NCI-H1436 (cell line): ENCODE measurements around the gene YPEL1.

Experiments used
- DNase-seq: peaks from one replicate; lab custom pipeline; 2025; lab: John Stamatoyannopoulos, UW

The YPEL1 gene, protein sequence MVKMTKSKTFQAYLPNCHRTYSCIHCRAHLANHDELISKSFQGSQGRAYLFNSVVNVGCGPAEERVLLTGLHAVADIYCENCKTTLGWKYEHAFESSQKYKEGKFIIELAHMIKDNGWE

DNA sequence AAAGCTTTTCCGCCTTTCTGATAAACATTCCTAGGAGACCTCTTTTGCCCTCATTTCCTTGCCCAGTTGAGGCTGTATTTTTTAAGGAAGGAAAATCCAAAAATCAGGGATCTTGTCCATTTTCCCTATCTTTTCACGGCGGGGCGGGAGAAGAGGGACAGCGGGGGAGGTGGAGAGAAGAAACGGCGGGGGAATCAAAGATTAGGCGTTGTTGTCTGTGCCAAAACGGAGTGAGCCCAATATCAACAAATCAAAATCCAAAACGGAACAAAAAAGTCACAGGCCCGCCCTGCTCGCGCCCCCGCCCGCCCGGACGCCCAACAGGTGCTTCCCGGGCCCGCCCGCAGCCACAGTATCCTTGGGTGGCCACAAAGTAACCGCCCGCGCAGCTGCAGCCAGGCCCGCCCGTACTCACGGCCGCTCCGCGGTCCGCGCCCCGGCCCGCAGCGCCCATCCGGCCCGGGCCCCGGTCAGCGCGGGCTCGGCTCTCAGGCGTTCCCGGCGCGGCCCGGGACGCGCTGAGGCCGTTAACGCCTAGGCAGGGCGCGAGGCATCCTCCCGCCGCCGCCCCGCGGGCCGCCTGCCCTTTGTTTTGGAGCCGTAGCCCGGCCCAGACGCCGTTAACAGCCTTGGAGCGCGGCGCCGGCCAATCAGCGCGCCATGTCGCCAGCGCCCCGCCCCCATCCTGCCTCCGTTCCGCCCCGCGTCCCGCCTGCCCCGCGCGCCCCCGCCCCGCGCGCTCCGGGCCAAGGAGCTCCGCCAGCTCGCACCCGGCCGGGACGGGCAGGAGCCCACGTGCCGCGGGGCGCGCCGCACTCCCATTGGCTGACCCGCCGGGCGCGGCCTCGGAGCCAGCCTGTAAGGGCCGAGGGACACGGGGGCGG lies at the start of gene YPEL1:
Gene YPEL1, minus strand, starts transcription at position 595 of the 884 bp plus-strand sequence. CDS start 25,050 bp downstream, outside the sequence.
- DNase-seq: peak; percentile 89

DNA sequence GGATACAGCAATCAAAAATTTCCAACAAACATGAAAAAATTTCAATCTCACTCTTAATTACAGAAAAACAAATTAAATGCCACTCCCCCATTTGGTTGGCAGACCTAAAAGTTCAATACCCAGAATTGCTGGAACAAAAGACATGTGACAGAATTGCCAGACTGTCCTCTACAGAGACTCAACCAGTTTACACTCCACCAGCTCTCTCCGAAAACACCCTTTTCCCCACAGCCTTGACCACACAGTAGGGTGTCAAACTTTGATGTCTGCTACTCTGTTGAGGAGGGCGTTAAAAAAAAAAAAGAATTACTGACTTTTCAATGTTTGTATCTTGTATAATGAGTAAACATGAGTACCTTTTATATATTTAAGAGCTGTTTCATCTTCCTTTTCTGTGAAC lies 44.7 kb upstream of the YPEL1 start:
- DNase-seq: no peak

DNA sequence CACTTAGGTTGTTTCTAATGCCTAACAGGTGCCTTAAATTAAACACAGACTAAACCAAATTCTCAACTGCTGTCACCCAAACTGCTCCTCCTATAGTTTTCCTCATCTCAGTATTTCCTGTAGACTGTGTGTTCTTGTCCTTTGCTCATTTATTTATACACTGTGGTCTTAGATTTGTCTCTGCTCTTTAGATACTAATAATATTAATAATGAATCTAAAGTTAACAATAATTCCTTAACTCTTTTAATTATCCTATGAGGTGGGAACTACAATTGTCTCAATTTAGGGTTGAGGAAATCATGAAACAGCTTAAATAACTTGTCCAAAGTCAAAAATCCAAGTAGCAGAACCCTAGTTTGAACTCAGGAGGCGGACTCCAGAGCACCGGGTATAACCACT lies 43.9 kb upstream of the YPEL1 start:
- DNase-seq: no peak

DNA sequence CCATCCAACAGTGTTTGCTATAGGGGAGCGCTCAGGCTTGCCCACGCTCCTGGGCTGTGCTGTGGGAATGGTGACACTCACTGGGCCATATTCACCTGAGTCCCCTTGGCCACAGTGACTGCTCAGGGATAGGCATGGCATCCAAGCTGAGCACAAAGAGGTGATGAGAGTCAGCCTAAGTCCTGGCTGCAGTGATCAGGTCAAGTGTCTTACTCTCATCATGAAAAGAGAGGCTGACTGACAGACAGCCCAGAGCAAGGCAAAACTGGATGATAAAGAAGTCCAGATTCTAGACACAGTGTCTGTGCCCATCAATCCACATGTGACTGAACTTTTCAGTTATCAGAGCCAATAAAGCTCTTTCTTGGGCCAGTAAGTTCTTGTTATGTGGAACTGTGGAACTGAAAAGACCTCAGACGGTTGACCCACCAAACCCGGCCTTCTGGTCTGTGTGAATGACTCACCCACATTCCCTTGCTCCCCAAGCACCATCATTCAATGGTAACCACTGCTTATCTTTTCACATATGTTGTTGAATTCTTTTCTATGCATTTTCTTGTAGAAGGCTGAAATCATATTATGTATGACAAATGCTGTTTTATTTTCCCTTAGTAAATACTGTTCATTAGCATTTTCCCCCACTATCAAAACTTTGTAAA lies 43.2 kb upstream of the YPEL1 start:
- no peak for DNase-seq

DNA sequence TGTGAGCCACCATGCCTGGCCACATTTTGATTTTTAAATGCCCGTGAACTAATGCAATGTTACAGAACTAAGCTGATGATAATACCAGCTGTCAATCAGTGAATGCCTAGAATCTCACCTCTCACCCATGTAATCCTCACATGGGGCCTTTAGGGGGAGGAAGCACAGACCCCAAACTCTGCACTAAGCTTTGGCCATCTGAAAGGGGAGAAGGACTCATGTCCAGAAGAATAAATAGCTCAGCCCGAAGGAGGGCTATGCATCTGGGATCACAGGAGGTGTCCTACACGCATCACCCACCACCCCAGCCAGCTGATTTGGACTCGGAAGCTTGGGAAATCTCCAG lies 36.0 kb upstream of the YPEL1 start:
- no peak for DNase-seq

DNA sequence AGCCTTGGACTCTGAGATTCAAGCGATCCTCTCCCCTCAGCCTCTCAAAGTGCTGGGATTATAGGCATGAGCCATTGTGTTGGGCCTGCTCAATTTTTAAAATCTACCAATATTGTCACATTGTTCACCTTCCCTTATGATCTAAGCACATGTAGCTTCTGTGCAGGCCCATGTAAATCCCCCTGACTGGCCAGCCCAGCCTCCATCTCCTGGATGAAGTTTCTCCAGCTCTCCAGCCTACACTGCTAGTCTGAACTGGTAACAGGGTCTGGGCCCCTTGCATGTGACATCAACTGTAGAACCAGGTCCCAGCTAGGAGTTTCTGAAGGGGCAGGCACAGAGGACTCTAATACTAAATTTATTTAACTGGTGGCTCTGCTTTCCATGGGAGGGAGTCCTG lies 32.8 kb upstream of the YPEL1 start:
- DNase-seq: no peak

DNA sequence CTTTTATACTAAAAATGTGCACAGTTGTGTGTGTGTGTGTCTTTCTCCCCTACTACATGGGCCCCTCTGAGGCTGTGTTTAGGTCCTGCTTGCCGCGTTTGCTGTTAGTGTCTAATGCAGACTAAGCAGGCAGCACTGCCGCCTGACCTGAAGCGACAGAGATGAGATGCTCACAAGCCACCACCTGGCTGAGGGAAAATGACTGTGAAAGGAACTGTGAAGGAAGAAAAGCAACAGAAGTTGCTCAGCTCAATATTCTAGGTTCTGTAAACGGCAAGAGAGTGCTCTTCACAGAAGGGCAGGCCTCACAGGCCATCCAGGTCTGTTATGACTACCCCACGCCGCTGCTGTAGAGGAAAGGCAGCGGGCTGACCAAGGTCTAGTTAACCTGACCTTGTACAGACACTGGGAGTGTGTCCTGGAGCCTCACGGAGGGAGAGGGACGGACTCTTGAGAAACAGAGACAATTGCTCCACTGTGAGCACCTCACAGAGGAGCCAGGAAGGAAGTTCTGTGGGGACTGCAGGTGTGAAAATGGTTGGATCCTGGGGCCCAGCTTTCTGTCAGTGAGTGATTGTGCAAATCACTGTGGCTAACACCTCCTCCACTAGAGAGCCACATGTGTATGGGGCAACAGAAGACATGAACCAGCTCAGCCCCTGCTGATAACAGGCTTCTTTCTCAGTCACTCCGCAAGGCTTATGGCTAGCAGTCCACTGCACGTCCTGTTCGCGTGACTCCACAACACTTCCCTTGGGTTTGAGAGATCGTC lies 31.3 kb upstream of the YPEL1 start:
- DNase-seq: no peak

DNA sequence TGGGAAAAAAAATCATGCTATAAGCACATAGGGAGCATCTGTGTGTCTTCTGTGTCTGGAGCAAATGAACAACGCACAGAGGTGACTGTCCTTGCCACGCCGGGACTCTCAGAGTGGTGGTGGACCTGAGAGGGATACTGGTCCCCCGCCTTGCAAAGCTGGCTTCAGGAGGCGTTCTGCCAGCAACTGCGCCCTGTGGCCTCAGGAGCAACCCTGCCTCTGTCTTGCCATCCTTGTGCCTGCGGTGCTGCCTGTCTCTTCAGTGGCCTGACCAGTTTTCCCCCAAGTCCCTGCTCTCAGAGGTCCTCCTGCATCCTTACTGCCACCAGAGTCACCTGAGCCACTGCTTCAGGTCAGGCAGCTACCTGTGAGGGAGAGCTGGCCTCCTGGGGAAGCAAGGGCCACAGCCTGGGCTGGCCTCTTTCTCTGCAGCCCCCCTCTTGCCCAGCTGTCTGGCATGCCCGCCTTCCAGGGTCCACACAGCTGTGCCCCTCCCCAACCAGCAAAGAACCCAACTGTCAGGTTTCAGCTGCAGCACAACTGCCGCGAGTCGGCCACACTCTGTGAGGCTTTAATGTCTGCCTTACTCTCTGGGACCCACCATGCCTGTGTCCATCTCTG lies 30.4 kb upstream of the YPEL1 start:
- DNase-seq: no peak

DNA sequence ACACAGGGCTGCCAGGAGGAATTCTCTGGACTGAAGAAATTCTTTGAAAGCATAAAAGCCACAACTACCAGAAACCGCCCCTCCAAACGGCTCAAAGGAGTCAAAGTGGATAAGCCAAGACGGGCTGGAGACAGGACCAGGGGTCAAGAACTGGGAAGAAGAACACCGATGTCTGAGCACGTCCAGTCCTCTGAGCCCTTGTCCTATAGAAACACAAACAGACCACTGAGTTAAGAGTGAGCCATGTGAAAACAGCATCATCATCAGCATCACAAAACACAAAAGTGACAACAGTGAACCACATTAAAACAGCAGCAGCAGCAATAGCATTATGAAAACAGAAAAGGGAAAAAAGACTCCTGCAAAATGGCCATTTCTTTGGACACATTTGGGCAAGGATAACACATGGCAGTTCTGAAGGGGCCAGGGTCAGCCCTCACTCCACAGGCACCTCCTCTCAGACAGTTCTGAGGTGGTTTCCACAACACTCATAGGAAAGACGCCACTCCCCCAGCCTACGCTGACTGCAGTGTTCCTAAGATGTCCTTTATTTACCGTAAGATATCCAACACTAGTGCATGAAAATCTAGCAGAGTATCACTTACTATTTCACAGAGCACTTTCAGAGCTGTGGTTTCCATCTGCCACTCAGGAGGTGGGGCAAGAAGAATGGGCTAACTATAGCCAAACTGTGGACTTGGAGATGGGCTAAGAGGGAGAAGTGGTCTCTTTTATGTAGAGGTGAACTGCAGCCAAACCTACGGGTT lies 28.6 kb upstream of the YPEL1 start:
- no peak for DNase-seq

DNA sequence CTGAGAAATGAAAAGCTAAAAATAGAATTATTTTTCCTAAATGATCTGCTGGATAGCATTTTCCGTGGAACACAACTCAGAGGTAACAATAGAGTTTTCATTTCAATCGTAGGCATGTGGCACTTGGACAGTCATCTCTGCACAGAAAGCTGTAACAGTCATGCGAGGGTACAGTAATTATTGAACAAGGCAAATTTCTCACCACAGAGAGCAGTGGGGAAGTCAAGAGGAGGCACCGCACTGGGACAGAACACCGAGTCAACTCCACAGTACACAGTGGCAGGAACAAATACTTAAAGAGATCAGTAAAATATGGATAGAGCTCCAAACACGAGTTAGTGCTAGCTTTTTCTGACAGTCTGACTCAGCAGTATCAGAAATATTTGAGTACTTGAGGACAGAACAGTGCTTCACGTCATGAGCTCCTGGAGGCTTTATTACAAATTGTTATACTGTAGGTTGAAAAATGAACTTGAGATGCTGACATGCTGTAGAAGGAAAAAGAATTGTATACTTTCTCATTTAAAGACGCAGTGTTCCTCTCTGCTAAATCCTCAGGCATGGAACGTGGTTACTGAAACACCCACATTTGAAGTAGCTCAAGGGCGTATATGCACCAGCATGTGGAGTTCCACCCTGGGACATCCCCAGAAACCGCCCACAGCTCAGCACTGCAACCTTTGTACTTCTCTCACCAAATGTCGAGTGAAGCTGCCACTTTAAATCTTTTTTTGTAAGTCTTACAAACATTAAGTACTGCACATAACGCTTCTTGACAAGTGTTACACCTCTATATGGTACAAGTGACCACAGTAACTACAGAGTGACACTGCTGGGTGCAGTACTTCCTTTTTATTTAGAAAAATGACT lies 27.4 kb upstream of the YPEL1 start:
- no peak for DNase-seq

DNA sequence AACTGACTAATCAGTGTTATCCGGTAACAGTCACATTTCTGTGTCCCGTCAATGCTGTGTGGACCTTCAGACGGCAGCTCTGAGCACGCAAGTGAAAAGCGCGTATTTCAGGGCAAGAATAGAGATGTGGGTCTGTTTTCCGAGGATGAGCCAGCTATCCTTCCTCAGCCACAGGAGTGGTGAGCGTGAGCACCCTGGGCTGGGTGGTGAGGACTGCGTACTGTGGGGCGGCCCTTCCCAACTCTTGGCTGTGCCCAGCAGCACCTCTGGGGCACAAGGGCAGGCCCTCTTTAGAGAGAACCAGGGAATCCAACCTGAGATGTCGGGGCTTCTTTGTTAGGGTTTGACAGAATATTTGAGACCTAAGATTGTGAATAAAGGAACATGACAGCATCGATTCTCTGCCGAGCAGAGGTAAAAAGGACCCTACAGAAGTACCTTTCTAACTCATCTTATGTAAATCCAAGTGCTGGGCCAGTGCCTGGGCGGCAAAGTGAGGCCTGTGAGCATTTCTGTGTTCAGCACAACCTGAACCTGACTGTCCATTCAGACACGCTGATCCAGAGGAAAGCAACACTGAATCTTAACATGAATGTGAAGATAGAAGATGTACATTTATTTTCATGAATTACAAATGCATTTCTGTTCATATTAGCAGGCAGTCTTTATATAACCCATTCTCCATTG lies 26.5 kb upstream of the YPEL1 start:
- DNase-seq: no peak

DNA sequence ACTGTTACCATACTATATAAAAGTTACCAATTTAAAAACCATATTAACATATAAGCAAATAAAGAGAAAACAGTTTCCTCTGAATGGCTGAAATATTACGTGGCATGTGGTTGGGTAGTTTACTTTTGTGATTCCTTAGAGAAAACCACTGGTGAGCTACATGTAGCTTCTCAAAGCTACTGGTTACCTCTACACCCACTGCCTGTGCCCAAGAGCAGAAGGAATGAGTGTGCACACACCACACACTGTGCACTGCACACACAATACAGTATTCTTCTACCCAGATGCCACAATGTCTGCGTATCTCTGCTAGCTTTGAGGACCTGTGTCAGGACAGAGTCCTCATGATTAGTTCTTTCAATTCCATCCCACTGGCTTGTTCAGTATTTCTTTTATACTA lies 25.5 kb upstream of the YPEL1 start:
- no peak for DNase-seq

DNA sequence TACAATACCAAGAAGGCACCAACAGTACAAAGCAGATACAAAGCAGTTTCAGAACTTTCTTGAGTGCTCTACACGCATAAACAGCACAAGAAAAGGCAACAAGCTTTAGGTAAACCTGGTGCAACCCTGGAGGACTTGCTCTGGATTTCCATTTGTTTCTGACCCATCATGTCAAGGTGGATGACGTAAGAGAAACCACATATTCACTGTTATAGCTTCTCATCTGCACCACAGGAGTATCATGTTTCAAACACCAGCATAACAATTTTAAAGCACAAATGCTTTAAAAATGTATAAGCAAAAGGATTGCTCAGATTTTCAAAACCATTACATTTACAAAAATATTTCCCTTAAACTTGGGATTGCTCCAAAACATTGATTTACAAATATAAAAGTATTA lies 25.0 kb upstream of the YPEL1 start:
- DNase-seq: no peak

DNA sequence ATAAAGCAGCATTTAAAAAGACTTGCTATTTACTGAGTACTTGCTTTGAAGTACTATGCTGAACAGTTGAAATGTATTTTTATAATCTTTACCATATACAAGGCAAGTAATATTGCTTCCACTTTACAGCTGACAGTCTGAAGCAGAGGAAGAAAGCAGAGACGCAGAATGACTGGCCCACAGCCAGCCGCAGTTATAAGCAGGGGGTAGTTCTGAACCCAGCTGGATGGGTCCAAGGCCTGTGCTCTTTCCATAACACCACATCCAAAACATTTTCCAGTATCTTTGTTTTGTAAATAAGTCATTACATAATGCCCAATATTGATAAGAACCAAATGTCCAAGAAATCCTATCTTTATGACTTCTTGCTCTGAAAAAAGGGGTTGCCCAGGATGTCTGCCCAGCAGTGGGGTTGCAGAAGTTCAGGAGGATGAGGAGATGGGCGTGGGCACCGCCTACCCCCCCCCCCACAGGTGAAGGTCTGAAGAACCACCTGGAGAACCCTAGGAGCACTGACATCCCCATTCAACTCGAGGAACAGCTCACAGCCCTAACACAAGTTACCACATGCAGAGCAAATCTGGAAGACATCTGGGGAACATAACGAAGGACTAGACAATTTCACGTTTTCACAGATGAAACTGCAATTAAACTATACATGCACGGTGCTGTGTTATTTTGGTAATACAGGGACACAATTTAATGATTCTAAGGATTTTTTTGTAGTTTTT lies 24.2 kb upstream of the YPEL1 start:
- DNase-seq: no peak

DNA sequence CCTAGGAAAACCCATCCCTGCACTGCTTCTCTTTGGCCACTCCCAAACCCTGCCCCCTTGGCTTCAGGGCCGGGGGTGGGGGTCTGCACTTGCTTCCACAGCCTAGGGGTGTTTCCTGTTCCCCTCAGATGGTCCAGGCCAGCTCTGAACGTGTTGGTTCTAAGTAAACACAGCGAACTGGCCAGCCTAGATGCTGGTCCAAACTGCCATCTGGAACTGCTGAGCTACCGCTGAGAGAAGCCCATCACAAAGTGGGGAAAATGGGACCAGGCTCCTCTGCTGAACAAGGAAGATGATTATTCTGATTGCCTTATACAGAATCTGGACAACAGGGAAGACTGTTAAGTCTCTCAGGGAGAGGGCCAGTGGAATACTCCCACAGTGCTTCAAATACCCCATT lies 23.5 kb upstream of the YPEL1 start:
- no peak for DNase-seq

DNA sequence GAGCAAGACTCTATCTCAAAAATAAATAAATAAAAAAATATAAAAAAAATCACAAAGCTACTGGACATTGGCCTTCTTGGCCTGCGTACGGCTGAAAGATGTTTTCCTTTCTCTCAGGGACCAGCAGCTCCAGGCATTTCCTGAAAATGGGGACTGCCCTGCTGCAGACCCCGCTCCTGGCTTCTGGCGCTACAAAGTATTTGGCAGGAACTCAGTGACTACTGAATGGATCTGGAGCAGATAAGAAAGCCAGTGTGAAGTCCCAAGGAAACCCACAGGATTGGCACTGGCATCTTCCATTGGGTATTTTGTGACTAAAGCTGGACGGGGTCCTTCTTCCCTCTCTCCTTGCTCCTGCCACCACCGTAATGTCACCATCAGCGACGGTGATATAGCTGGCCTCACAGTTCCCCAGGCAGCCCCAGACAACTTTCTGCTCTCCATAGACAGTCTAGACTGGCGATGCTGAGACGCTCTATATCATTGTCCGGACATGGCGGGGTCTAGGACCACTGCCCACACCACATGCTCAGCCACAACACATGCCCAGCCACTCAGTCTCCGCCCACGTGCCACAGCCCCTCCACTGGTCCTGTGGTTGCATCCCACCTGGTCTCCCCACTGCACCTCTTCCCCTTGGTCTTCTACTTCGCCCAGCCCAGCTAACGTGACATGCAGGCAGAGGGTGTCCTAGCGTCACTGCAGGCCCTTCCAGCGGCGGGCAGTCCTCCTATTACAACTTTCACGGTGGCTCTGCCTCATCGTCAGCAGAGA lies 22.7 kb upstream of the YPEL1 start:
- DNase-seq: no peak

DNA sequence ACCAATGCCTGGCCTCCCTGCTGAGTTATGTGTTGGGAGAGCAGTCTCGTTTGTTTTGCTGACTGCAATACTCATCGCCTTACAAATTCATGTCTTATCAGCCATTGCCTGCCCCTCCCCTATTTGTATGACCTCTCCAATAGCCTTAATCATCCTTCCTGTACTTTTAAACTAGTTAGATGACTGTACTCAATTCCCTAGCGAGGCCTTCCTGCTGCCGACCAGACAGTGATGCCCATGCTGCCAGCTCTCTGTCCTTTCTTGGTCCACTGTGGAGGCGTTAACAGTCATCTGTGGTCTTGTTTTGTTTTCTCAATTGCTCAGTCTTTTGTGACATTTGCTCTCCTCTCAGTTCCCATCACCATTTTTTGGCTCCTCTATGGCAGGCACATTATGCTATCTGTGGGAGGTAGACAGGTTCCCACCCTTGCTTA lies 20.3 kb upstream of the YPEL1 start:
- no peak for DNase-seq

DNA sequence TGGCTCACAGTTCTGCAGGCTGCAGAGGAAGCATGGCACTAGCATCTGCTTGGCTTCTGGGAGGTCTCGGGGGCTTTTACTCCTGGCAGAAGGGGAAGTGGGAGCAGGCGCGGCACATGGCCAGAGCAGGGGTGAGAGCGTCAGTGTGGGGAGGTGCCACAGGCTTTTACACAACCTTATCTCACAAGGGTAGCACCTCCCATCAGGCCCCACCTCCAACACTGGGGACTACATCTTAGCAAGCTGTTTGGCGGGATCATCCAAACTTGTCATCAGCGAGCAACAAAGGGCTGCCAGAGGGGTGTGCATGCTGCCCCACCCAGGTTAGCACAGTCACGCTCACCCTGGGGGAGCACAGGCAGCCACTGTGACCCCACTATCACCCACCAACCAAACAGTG lies 18.9 kb upstream of the YPEL1 start:
- DNase-seq: peak; percentile 7
